Activated gamma-delta T cell treated with Interleukin-2 at 50 U/mL for 16 hours (primary cell): ENCODE measurements around the gene PPP2R2B.
"Not testable (repeated sequence)": the region's sequence is repeated elsewhere in the genome, so short reads cannot be mapped to it uniquely, and the experiment has no call there.

Experiments
- DNase-seq: peaks from one replicate; pipeline ENCODE4 v3.0.0-alpha.2; 2020

The PPP2R2B gene

DNA sequence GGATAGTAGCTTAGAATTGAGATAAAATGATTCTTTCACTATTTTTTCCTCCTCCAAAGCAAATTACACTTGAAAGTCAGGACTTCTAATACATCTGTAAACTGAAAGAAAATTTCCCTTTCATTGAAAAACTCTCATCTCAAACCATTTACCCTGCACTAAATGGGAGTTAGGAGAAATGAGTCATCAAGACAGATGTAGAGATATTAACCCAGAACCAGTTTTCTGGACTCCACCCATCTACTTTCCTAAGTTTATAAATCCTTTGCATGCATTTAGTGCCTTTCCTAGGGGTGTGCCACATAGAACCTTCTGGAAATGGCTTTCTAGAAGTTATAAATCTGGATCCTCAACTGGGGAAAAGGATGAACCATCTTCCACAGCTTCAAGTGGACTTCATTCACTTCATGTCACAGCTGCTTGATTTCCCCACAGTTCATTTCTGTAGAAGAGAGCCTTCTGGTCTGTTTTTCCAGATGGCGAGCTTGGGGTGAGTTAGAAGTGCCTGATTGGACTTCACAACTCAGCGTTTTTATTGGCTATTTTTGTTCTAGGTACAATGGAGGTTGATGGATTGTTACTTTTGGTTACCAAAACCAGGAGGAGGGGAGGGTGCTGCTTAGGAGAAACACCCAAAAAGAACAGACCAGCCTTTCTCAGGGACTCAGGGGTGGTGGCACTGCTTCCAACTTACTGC lies 290.1 kb downstream of the PPP2R2B start:
- DNase-seq: no peak

GRCh38 chr5:146586752-146587151 lies 291.8 kb downstream of the PPP2R2B start:
- no peak for DNase-seq

GRCh38 chr5:146584750-146585149 lies 293.8 kb downstream of the PPP2R2B start:
- no peak for DNase-seq

GRCh38 chr5:146582051-146582596 lies 296.4 kb downstream of the PPP2R2B start:
- no peak for DNase-seq

GRCh38 chr5:146580237-146580636 lies 298.3 kb downstream of the PPP2R2B start:
- DNase-seq: no peak

DNA sequence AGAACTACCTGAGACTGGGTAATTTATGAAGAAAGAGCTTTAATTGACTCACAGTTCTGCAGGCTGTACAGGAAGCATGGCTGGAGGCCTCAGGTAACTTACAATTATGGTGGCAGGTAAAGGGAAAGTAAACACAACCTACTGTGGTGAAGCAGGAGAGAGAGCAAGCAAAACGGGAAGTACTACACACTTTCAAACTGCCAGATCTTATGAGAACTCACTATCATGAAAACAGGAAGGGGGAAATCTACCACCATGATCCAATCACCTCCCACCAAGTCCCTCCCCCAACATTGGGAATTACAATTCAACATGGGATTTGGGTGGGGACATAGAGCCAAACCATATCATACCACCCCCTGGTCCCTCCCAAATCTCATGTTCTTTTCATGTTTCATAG lies 303.8 kb downstream of the PPP2R2B start:
- DNase-seq: no peak

GRCh38 chr5:146568161-146568560 lies 310.4 kb downstream of the PPP2R2B start:
- no peak for DNase-seq

DNA sequence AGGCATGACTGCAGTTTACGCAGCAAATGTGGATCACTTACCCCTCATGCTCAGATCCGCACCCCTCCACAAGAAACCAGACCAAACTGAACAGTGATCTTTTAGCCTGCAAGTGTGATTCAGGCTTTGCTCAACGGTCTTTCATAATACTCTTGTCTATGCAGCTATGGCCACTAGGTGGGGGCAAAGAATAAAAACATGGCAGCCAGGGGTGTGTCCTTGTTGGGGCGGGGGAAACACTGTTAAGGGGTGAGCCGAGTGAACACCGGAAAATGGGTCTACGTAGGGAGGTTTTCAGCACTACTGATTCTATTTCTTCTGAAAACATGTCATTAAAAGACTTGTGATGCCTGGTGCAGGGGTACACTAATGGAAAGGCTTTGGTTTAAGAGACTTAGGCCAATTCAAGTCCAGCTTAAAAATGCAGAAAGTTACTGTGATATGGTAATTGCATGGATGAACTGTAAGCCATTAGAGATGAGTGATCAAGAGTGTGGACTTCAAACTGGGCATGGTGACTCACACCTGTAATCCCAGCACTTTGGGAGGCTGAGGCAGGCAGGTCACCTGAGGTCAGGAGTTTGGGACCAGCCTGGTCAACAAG lies 312.7 kb downstream of the PPP2R2B start:
- peak; percentile 36 for DNase-seq

DNA sequence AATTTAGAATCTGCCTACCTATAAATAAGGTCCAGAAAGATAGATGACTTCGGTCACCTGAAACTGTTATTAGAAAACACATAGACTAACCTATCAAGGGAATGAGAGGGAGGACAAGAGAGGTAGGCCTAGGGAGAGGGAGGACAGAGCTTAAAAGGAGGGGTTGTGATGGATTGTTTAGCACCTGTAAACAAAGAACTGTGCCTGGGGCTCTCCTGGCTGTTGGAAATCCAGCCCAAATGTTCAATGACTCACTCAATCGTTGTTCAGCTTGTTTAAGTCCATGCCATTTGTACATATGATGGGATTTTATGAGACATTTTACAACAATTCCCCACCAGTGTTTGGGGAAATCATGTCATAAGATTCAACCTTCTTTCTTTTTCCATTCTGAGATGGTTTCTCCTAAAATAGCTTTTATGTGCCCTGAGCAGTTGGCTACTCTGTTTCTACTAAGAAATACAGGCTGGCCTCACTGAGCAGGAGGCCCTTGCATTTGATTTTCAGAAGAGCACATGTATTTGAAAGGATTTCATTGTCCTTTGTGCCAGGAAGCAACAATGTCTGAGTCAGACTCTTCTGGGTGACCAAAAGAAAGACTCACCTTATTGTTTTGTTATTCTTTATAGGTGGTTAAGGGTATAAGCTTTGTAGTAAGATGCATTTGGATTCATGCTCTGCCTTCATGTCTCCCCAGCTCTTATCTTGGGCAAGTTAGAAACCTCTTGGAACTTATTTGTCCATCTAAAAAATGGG lies 314.4 kb downstream of the PPP2R2B start:
- DNase-seq: no peak

GRCh38 chr5:146562461-146562860 lies 316.1 kb downstream of the PPP2R2B start:
- no peak for DNase-seq

DNA sequence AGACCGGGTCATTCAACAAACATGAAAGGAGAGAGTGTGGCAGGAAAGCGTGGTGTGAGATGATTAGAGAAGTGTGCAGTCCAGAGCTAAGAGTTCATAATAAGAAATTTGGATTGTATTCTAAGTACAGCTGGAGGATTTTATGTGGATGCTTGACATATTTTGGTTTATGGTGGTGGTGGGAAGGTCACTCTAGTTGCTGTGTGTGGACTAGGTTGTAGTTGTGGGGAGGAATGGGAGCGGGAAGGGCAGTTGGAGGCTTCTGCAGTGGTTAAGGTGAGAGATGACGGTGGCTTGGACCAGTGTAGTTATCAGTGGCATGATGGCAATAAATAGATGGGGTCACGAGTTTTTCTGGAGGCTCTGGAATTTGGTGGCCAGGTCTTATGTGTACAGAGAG lies 316.8 kb downstream of the PPP2R2B start:
- DNase-seq: no peak

DNA sequence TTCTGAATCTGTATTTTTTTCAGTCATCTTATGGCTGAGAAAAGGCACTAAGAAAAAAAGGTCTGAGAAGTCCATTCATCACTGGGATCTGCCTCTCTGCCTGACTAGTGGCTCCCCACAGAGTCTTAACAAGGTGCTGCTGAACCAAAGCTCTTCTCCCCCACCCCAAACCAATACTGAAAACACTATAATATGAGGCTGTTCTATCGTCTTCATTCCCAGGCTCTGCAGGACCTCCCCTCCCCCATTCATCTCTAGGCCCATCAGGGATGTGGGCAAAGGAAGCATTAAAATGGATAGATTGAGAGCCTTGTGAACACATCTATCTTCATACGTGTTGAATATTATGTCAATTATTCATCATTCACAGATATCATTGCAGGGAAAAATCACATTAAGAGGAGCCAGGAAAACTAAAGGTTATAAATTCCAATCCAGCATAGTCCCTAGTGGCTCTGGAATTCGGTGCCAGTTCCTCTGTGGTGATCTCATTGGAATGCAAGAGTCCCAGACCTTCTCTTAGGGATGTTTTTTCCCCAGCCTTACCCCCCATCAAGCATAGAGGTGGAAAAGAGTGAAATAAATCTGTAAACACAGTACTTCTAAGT lies 318.2 kb downstream of the PPP2R2B start:
- no peak for DNase-seq

- DNase-seq: not testable (repeated sequence)
Measured at GRCh38 chr5:146556884-146557283, 321.7 kb downstream of the PPP2R2B start.

GRCh38 chr5:146553446-146553845 lies 325.1 kb downstream of the PPP2R2B start:
- no peak for DNase-seq

DNA sequence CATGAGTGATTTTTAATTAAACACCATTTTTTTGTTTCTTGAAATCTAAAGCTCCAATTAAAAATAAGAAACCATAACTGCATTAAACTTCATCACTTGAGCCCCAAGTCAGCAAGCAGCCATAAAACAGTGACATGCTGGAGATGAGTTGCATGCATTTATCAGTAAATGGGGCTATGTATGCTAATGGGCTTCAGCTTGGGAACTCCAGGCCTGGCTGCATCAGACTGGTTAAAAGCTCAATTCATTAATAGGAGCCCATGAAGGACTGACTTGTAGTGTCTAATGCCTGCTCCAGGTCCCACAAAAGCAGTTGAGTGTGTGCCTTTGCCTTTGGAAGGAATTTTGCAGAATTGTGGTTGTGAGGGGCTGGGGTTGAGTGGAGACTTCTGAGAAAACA lies 328.9 kb downstream of the PPP2R2B start:
- no peak for DNase-seq

- no peak for DNase-seq
Measured at GRCh38 chr5:146548781-146549449, 329.6 kb downstream of the PPP2R2B start.

DNA sequence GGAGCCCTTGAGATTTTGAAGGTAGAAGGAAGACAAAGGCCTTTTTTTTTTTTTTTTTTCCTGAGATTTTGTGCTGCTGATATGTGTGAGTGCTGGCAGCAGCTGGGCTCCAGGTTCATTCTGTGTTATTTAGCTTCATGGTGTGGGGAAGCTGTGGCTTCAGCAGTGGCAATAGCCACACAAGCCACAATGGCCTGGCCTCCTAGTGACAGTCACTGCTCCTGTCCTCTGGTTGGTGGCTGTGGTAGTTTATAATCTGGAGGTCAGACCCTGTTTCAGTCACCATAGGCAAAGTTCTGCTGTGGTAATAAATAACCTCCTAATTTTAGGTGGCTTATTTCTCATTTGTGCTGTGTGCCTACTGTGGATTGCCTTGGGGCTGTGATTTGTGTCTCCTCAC lies 334.3 kb downstream of the PPP2R2B start:
- no peak for DNase-seq

GRCh38 chr5:146541958-146542849 lies 336.4 kb downstream of the PPP2R2B start:
- DNase-seq: peak; percentile 67

GRCh38 chr5:146540414-146540813 lies 338.1 kb downstream of the PPP2R2B start:
- no peak for DNase-seq

- no peak for DNase-seq
Measured at GRCh38 chr5:146539973-146540372, 338.6 kb downstream of the PPP2R2B start.

DNA sequence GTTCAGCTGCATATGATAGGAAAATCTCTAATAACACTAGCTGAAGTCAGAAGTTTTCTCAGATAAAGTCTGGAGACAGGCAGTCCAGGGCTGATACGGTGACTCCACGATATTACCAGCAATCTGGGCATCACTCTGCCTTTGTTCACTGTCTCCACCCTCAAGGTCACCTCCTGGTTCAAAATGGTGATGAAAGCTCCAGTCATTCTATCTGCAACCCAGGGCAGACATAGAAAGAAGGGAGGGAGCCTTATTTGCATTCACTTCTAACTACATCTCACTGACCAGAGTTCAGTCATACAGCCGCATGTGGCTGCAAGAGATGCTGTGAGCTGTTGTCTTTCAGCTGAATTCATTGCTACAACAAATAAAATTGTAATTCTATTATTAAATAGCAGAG lies 340.1 kb downstream of the PPP2R2B start:
- DNase-seq: no peak

DNA sequence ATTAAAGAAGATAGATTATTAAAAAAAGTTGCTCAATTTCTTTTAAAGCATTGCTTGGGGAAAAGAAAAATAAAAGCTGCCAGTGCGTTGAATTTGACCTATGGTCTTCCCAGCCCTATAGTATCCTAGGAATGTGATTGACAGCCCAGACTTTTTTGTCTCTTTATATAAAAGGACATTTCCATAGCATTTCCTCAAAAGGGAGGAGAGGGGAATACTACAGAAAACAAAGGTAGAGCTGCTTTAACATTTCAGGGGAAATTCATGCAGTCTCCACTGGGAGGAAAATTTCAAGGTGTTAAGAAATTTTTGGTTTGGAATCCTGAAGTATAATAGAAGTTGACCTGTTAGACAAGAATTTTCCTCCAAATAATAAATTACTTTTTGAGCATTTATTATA lies 344.7 kb downstream of the PPP2R2B start:
- DNase-seq: no peak
